GM12878 (cell line): ENCODE data around the gene EEF1A2. TPM values are rescaled to one million over a fixed set of nuclear protein-coding genes. Genes with fewer than 3 reads are reported as not detected.
"Not testable (repeated sequence)": the region's sequence is repeated elsewhere in the genome, so short reads cannot be mapped to it uniquely, and the experiment has no call there.

Experiments
- ATAC-seq: fragments of 200-7000 bp; cut with Tn5 transposase; 3 replicates; pipeline ENCODE4 v1.9.1; 2020; ENCODE audit warnings: mild to moderate bottlenecking, moderate library complexity
- BruUV-seq: library from RNA; stranded (reverse); fragments of 400-500 nt; replicated peaks from 2 replicates; lab custom pipeline; 2021; lab: Mats Ljungman, UMichigan
- CTCF ChIA-PET: fragments of 300-600 bp; sonication (Branson Sonifier 250); formaldehyde crosslinking; extraction: SDS; loops from one replicate; lab custom pipeline; 2021; ENCODE audit warnings: inconsistent platforms; lab: Yijun Ruan, JAX
- POLR2A ChIA-PET: fragments of 350-600 bp; formaldehyde crosslinking; extraction: SDS; loops from one replicate; lab custom pipeline; 2021; ENCODE audit warnings: inconsistent platforms; lab: Charles Lee
- RAD21 ChIA-PET: fragments of 300-600 bp; sonication (Branson Sonifier 250); formaldehyde crosslinking; loops from one replicate; lab custom pipeline; 2023; ENCODE audit warnings: antibody characterized with exemption; ENCODE audit not compliant: unreplicated experiment; lab: Charles Lee
- SMC1A ChIA-PET: fragments of 300-600 bp; sonication (Branson Sonifier 250); formaldehyde crosslinking; loops from one replicate; lab custom pipeline; 2023; ENCODE audit not compliant: unreplicated experiment, uncharacterized antibody; lab: Charles Lee
- DNase-seq: peaks from one replicate; pipeline ENCODE4 v3.0.0-alpha.2; 2011; ENCODE audit warnings: low read depth, low spot score
- FAIRE-seq: peaks from 3 replicates; lab custom pipeline; 2011; peaks lifted over from hg19 to GRCh38; lab: Jason Lieb, UNC
- H2AFZ ChIP-seq: 2 replicates; pipeline ENCODE4 v1.6.0; 2011; ENCODE audit warnings: low read depth, low read length, control low read depth; ENCODE audit not compliant: control insufficient read depth
- H3K27ac ChIP-seq: 2 replicates; pipeline ENCODE4 v1.5.1; 2011; ENCODE audit warnings: control low read depth; ENCODE audit not compliant: control insufficient read depth, insufficient read depth
- H3K27me3 ChIP-seq, 2 experiments: replicated peaks in 1 of 2; 2 replicates each; pipeline versions ENCODE4 v1.6.0 to v1.6.1; 2011; ENCODE audit warnings: low read length in 1 of 2; ENCODE audit not compliant: control insufficient read depth in 2 of 2, insufficient read depth in 2 of 2
- H3K36me3 ChIP-seq, 2 experiments: 2 replicates each; pipeline ENCODE4 v1.5.1; 2011; ENCODE audit warnings: low read length in 1 of 2; ENCODE audit not compliant: control insufficient read depth in 2 of 2, insufficient read depth in 2 of 2
- H3K4me1 ChIP-seq: 2 replicates; pipeline ENCODE4 v1.6.1; 2011; ENCODE audit warnings: mild to moderate bottlenecking, low read length, moderate library complexity, mixed read lengths; ENCODE audit not compliant: control insufficient read depth, insufficient read depth
- H3K4me2 ChIP-seq: 2 replicates; pipeline ENCODE4 v1.6.0; 2011; ENCODE audit warnings: control low read depth; ENCODE audit not compliant: control insufficient read depth, insufficient read depth
- H3K4me3 ChIP-seq: fragments of 200-600 bp; sonication (generic); 2 replicates; pipeline ENCODE4 v1.5.1; 2016
- H3K79me2 ChIP-seq: 2 replicates; pipeline ENCODE4 v1.6.0; 2011; ENCODE audit warnings: low read length; ENCODE audit not compliant: control insufficient read depth, insufficient read depth
- H3K9ac ChIP-seq: 2 replicates; pipeline ENCODE4 v1.8.0; 2011; ENCODE audit warnings: low read length, control low read depth, mixed read lengths; ENCODE audit not compliant: control insufficient read depth, insufficient read depth
- H3K9me3 ChIP-seq: replicated peaks from 3 replicates; pipeline ENCODE4 v1.5.1; 2011; ENCODE audit warnings: mild to moderate bottlenecking, low read length; ENCODE audit not compliant: control insufficient read depth, insufficient read depth
- H4K20me1 ChIP-seq: 2 replicates; pipeline ENCODE4 v1.6.0; 2011; ENCODE audit not compliant: control insufficient read depth, insufficient read depth
- BACH1 ChIP-seq: fragments of 450-650 bp; IDR thresholded peaks from 2 replicates; pipeline ENCODE4 v1.6.1; 2017; ENCODE audit warnings: mild to moderate bottlenecking, borderline replicate concordance
- BHLHE40 ChIP-seq, 2 experiments: fragments of 450-650 bp in 1 of 2; IDR thresholded peaks; 2 replicates each; pipeline ENCODE4 v1.6.1; 2011 to 2017; ENCODE audit warnings: low read depth in 2 of 2, borderline replicate concordance in 1 of 2, improper control_type of control experiment in 1 of 2, low read length in 1 of 2, mild to moderate bottlenecking in 1 of 2
- GATAD2B ChIP-seq: fragments of 450-650 bp; conservative IDR thresholded peaks from 2 replicates; pipeline ENCODE4 v1.6.1; 2017; ENCODE audit warnings: low read depth, mild to moderate bottlenecking, moderate library complexity
- HDAC2 ChIP-seq: fragments of 200-600 bp; sonication (generic); IDR thresholded peaks from 2 replicates; pipeline ENCODE4 v1.6.1; 2017
- JUND ChIP-seq: IDR thresholded peaks from 2 replicates; pipeline ENCODE4 v1.6.1; 2012; ENCODE audit warnings: low read depth, mild to moderate bottlenecking, low read length, improper control_type of control experiment, moderate library complexity
- NR2C1 ChIP-seq: fragments of 450-650 bp; IDR thresholded peaks from 2 replicates; pipeline ENCODE4 v1.6.1; 2017; ENCODE audit warnings: antibody characterized with exemption, mild to moderate bottlenecking, moderate library complexity
- SMC3 ChIP-seq: IDR thresholded peaks from 2 replicates; pipeline ENCODE4 v1.6.1; 2011; ENCODE audit warnings: low read length, improper control_type of control experiment, borderline replicate concordance
- TAF1 ChIP-seq: IDR thresholded peaks from 2 replicates; pipeline ENCODE4 v1.6.1; 2011; ENCODE audit warnings: mild to moderate bottlenecking, low read depth, low read length, borderline replicate concordance
- WGBS: methylation state at CpG from one replicate; pipeline ENCODE4 v1.1.6; 2016; ENCODE audit warnings: low lambda C conversion rate; ENCODE audit not compliant: insufficient replicate concordance, insufficient coverage; ENCODE audit errors: missing lambda C conversion rate; 5-methylcytosine and 5-hydroxymethylcytosine counted together
- in situ Hi-C: fragments of 300-500 bp; cut with MboI; formaldehyde crosslinking; loops from 9 replicates; pipeline ENCODE4 v1.14.3; 2018; ENCODE audit warnings: mixed read lengths
- intact Hi-C: fragments of 100-400 bp; cut with micrococcal nuclease; formaldehyde crosslinking; loops from one replicate; pipeline ENCODE4 v1.14.2; 2022; ENCODE audit not compliant: unreplicated experiment
- polyA plus RNA-seq, 11 experiments: library from polyadenylated mRNA; depleted of rRNA in 4 of 11; unstranded in 6 of 11; stranded (reverse) in 5 of 11; fragments of >200 nt; fragmentation: Nextera tagmentation in 4 of 11; fragmentation: Illumina TruSeq in 1 of 11; extraction: Ambion mirVana in 4 of 11; extraction: Trizol in 1 of 11; gene quantifications; 1 replicate in 1 of 11; 2 replicates in 10 of 11; pipeline versions ENCODE4 v1.2.1 to v1.2.3, GENCODE V29; 2011 to 2016; ENCODE audit warnings: inconsistent platforms in 2 of 11, missing spikeins in 2 of 11, low read depth in 1 of 11
- total RNA-seq, 4 experiments: library from RNA; depleted of rRNA in 3 of 4; stranded (reverse); fragments of >200 nt in 3 of 4; fragmentation: Illumina TruSeq in 1 of 4; extraction: Trizol in 1 of 4; gene quantifications; 2 replicates each; pipeline versions ENCODE4 v1.2.1 to v1.2.3, GENCODE V29; 2013 to 2021

The EEF1A2 gene
- total and polyA plus RNA-seq, 10 of the 15 experiments (the other 5 are each of a cell fraction or from before 2014, with no cell fraction given), result 0.56 TPM; not detected in 9

- CTCF ChIA-PET, BruUV-seq, H3K4me1 ChIP-seq, H2AFZ ChIP-seq, intact Hi-C loops, DNase-seq, H3K4me2 ChIP-seq, FAIRE-seq, H3K4me3 ChIP-seq, H3K79me2 ChIP-seq, H3K36me3 ChIP-seq, RAD21 ChIA-PET, POLR2A ChIA-PET, SMC1A ChIA-PET, H3K9me3 ChIP-seq, H3K27ac ChIP-seq, in situ Hi-C loops, H4K20me1 ChIP-seq, H3K27me3 ChIP-seq, ATAC-seq, H3K9ac ChIP-seq: not testable (repeated sequence)
- peak in 1 of 2 experiments; percentile 63; a peak in 2 of 4 replicates for TF ChIP-seq BHLHE40 (IDR thresholded peaks at IDR 0.05; ENCODE audit: borderline replicate concordance in 1 of 2, low read depth in 2 of 2, low read length in 1 of 2)
- WGBS, result 36% methylated on average over 9 of the region's 10 CpGs
These were observed 15.6 kb upstream of the EEF1A2 start for GRCh38 chr20:63514520-63514919.

- CTCF ChIA-PET, result no interaction called here
These were observed 14.3 kb upstream of the EEF1A2 start for GRCh38 chr20:63513207-63513606.

More at GRCh38 chr20:63513207-63513606, 14.3 kb upstream of the EEF1A2 start:
- Histone ChIP-seq H3K4me1 (no peaks in the 10 kb centered on the region), H3K27ac (no peak overlapping the region), H3K27me3 (no peaks in the 10 kb centered on the region; a peak in 1 of 4 replicates), H2AFZ (no peak overlapping the region), H3K9me3 (peaks cover 2% of the 10 kb centered on the region; the same call in 1 of the 3 replicates), H3K4me3 (no peak overlapping the region), H4K20me1 (no peaks in the 10 kb centered on the region), H3K79me2 (no peaks in the 10 kb centered on the region), H3K4me2 (no peak overlapping the region), H3K36me3 (no peaks in the 10 kb centered on the region), H3K9ac (no peak overlapping the region)
- no TSS peak for BruUV-seq
- ATAC-seq (no peak), FAIRE-seq (no peak), DNase-seq (no peak)
- POLR2A ChIA-PET, result no interaction called here
- in situ Hi-C loops, result no loop called here
- TF ChIP-seq NR2C1 (no peak), SMC3 (no peak), HDAC2 (no peak), TAF1 (no peak), GATAD2B (no peak), BACH1 (no peak), JUND (no peak)
- SMC1A ChIA-PET, result no interaction called here
- RAD21 ChIA-PET, result no interaction called here
- intact Hi-C loops, result no loop called here
- WGBS, result 92% methylated on average over 3 of the region's 3 CpGs
